HG02571 (cell line): ENCODE measurements around the gene CHIC2.

ENCODE experiments used
- ATAC-seq: cut with Tn5 transposase; IDR thresholded peaks from one replicate; pipeline ENCODE4 v1.9.1; 2021; ENCODE audit warnings: mild to moderate bottlenecking, moderate library complexity; ENCODE audit not compliant: unreplicated experiment

Gene CHIC2

DNA sequence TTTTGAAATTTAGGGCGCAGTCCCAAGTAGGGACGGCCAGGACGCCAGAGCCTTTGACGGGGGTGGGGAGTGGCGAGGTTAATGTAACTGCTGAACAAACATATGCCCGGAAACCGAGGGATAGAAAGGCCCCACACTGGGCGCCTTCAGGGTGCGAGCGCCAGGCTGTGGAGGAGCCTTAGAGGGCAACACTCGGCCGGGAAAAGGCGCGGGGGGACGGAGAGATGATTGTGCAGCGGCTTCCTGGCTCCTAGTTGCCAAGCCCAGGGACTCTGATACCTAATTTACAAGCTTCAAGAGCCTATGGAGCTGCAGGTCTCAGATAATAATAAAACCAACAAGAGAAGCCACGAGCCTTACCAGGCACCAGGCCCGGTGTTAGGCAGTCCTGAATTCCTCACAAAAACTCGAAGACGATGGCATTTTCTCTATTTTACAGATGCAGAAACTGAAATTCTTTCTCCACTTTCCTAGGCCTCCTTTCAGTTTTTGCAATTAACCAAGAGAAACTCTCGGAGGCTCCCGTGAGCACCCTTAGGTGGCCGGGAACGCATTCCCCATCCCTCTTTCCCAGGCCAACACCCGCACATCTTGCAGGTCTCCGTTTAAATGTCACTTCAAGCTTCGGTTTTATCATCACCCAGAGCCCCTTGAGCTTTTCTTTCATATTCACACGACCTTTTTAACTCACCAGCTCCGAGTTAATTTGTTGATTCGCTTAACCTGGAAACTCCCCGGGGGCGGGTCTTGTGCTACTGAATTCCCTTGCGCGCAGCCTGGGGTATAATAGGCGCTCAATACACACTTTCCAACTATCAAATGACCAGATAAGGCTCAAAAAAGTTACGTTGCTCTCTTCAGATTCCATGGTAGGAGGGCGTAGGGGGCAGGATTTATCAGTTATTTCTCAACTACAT is 29.2 kb upstream of the CHIC2 start:
- no peak for ATAC-seq

DNA sequence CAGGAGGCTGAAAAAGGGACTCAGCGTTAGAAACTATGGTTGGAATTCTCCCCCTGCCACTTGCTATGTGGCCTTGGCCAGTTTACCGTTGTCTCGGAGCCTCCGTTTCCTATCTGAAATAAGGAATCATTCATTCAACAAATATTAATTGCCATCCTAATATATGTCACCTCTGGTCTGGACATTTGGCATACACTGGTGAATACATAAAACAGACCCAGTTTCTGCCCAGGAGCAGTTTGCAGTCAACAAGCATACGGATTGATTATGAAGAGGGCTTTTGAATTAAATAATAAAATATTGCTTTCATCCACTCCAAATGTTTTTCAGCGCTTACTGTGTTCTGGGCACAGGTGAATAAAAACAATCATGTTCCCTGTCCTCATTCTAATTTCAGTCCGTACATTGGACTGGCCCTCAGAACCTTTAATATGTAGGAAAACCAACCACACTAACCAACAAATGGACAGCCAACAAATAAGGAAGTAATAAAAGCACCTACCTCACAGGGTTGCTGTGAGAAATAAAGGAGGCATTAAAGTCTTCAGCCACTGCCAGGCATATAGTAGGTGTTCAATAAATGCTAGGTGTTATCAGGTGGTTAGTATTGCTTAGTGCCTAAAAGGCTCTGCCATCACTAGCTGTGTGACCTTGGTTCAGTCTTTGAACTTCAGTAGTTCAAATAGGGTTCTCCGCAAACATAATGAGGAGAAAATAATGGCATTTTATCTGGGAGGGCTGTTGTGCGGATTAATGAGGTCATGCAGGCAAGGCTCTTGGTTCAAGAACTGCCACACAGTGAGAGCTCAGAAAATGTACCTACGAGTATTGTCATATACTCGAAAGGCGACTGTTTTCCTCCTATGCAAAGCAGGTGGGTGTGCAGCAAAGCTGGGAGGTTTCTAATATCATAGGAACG is 28.3 kb upstream of the CHIC2 start:
- no peak for ATAC-seq

DNA sequence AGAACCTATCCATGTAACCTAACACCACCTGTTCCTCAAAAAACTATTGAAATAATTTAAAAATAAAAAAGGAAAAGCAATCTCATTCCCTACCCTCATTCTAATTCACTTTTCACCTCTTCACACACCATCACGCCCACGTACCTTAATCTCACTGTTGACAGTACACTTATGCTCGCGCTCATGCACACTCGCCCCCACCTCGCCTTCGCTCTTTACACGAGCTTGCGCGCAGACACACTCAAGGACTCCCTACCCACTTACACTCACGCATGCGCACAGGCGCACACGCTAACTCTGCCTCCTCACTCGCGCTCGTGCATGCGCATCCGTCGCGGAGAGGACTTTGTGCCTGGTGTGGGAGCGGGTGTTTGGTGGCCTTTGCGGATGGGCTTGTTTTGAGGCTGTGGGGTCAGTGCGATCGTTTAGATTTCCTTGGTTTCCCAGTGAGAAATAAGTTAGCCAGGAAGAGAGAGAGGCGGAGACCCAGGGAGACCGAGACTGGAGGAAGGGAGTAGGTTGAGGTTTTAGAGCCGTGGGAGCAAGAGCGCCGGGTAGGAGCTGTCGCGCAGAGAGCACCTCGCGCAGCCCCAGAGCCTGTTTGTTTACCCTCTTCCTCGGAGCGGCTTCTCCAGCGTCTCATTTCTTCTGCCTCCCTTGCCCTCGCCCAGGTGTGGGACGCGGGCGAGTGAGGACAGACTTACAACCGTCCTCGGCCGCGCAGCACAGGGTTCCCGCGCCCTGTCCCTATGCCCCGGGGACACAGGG is 27.4 kb upstream of the CHIC2 start:
- peak; percentile 82 for ATAC-seq

DNA sequence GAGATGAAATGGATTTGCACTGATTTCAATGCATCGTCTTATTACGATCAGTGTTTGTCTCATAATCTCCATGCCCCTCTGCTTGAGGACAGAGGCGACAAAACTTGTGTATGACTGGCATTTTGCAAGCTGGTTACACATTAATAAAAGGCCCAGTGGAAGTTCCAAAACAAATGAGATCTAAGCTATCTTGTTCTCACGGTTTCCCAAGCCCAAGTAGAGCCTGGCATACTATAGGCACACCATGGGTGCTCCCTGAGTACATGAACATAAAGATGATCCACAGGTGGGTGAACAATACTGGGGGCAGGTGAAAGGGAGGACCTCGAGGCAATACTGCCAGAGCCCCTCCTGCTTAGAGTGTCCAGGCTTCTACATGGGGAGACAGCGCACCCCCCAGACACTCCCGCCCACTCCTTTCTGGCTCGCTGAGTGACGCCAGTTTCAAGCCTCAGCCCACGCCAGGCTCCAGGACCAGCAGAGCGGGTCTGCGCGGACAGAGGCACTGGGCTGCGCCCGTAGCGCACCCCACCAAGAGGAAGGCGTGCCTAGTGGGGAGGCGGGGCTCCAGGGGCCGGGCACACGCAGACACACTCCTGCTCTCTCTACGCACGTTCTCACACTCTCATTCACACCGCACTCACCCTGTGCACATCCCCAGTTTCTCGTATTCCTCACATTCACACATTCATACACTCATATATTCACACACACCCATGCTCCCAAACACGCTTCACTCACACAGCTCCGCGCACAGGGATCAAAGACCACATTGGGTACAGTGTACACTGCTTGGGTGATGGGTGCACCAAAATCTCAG is 26.6 kb upstream of the CHIC2 start:
- peak; percentile 56 for ATAC-seq

DNA sequence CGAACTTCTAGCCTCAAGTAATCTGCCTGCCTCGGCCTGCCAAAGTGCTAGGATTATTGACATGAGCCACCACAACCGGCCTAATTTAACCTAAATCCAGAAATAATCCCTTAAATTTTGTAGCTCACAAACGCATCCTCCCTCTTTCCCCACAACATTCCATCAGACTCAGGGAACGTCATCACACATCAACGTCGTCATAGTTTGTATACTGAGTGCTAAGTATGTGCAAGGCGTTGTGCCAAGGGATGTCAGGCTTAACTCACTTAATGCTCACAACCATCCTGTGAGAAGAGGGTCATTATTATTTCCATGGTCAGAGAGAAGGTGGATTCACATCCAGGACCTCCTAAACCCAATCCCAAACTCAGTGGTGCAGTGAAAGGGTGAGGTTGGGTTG is 26.0 kb upstream of the CHIC2 start:
- no peak for ATAC-seq

DNA sequence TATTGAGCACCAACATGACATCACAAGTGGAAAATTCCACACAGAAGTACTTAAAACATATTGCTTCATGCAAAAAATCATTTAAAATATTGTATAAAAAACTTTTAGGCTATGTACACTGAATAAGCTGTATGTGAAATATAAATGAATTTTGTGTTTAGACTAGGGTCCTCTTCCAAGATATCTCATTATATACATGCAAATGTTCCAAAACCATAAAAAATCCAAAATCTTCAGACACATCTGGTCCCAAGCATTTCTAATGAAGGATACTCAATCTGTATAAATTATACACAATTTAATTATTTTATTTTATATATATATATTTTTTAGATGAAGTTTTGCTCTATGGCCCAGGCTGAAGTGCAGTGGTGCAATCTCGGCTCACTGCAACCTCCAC is 25.5 kb upstream of the CHIC2 start:
- no peak for ATAC-seq

DNA sequence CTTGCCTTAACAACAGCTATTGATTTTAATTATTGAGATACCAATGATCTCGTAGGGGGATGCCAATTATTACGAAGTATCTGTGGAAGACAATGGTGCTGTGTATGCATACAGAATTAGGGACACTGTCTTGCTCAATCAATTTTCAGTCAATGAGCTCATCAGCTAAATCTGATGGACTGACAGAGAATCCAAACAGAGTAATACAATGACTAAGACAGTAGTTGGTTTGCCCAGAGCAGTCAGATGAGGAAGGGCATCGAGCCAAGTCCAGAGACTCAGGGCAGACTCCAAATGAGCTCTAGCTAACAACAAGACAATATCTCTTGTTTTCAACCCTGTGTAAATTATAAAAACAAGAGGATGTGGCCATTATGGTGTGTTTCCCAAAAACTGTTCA is 20.9 kb upstream of the CHIC2 start:
- ATAC-seq = no peak

DNA sequence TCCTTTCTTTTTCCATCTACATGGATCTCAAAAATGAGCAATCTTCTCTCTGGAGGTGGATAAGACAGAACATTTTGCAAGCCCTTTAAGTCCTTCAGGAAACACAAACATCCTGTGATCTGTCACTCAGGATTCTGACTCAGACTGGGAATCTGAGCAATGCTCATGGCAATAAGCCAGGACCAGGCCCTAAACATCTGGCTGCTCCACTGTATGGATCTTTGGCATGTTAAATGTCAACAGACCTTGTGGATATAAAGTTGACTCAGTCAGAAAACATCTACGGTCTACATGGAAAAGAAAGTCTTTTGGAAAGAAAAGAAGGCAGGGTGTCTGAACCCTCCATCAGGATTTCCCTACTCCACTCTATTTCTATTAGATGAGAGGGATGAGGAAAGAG is 17.8 kb upstream of the CHIC2 start:
- ATAC-seq = no peak

DNA sequence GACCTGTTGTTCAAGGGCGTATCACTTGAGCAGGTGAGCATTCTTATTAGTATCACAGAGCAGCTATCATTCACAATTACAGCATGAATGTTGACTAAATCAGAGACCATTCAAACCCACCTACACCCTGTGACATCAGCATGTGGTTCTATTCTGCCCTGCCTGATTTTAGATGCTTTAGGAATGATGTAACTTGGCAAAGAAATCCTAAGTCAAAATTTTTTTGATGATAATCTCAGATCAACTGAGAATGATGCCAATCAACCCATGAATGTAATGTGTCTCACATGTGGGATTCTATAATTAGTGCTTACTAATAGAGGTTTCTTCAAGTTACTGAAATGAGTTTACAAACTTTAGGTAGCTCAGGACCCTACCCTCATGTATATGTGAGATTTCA is 13.4 kb upstream of the CHIC2 start:
- no peak for ATAC-seq

DNA sequence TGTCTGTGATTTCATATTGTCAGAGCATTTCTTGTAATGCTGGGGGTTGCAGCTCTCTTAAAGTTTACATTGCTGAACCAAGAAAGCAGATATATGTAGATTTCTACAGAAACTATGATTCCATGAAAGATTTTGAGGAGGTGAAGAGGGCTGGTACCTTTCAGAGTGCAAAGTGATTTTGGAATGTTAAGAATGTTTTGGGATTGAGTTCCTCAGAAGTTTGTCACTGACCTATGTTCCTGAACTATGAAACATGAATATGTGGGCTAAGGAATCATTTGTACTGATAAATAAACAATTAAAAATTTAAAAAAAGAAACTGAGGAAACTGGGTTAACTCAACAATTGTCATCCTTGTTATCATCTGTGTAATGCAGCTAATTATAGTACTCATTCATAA is 12.3 kb upstream of the CHIC2 start:
- no peak for ATAC-seq

DNA sequence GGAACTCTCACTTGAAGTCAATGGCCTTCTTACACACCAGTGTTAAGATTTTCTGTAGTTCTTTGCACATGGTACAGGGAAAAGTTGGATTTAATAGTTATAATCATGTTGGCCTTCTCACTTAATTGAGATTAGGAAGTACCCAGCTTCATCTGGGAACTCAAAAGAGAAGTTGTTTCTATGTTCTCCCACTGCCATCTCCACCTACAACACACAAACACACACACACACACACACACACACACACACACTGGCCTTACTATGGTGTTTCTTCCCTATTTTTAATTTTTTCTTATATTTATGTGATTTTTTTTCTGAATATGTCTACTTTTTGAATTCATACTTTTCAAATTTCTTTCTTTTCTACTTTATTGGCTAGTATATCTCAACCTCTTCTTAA is 10.0 kb upstream of the CHIC2 start:
- no peak for ATAC-seq

DNA sequence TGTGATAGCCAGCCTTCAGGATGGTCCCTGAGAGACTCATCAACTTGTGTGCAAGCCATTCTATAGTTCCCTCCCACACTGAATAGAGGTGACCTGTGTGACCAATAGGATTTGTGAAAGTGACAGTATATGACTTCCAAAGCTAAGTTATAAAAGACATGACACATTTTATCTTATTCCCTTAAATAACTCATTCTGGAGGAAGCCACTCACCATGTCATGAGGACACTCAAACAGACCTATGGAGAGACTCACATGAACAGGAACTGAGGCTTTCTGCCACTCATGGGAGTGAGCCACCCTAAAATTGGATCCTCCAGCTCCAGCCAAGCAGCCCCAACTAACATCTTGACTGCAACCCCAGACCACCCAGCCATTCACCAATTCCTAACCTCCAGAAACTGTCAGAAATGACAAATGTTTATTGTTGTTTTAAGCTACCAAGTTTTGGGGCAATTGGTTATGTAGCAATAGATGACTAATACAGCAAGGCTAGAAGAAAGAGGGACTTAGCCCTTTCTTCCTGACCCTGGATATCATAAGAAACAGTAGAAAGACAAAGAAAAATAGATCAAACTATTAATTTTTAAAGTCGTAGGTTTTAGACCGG is 9.0 kb upstream of the CHIC2 start:
- ATAC-seq = no peak

DNA sequence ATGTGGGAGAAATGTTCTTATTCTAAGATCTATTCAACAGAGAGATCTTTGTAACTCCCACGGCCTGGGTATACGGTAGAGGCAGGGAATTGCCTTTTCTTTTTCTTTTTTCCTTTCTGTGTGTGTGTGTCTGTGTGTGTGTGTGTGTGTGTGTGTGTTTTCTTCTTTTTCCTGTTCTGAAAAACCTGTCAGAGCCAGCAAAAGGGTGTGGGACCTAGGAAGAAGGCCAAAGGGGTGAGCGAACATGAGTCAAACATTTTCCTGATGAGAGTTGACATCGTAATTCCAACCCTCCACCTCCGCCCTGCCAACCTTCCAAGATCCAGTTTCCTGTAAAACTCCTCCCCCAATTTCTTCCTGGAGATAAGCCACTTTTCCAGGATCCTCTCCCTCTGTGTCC is 2.8 kb upstream of the CHIC2 start:
- ATAC-seq = no peak

DNA sequence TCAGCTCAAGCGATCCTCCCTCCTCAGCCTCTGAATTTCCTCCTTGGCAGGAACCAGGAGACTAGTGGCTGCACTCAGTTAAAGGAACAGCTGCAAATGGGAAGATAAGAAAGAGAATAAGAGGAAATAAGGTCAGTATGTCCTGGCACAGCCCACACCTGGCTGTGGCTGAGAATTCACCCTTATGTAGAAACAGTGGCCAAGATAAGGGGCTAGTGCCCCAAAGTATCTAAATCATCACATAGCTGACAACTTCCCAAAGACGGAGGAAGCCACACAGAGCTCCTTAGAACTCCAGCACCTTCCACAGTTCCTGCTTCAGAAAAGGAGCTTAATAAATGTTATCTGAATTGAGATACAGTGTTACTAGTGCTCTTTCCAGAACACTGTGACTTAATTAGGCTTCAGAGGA is 2.3 kb upstream of the CHIC2 start:
- ATAC-seq = no peak

DNA sequence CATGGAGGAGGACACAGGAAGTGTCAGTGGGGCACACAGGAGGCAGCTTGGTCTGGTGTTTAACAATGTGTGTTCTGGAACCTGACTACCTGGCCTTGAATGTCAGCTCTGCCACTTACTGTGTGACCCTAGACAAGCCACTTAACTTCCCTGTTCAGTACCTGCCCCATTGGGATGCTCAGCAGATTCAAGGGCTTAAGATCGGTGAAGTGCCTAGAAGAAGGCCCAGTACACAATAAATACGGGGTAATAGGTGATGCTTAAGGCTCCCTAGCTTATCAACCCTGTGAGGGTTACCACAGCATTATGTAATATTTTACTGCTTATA is 1.6 kb upstream of the CHIC2 start:
- no peak for ATAC-seq

DNA sequence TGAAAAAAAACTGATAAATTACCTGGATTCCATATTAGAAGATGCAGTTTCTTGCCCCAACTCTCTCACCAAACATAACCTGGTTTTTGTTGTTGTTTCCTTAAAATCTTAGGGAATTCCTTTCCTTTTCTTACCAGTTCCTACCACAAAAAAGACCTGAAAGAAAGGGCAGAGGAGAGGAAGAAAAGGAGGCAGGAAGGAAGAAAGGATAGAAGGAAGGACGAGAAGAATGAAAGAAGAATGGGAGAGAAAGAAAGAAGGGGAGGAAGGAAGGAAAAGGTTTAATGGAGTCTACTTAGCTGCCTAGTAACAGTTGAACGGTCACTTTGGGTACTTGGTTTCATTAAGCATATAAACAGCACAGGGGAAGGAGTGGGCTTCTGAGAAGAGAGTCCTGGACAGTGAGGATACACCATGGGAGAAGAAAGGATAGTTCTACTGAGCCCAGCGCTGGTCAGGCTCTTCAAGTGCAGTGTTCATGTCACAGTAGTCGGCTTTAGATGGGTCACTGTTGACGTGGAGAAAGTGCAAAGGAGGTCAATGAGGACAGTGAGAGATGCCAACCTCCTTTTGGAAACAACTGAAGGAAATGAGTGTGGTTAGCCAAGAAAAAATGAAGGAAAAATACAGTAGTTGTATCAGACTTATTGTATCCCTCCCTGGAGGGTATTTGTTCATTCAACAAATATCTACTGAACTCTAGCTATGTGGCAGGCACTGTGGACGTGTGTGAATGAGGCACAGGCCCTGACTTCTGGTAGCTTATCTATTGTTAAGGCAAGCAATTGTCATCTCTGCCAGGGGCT is 1.1 kb upstream of the CHIC2 start:
- no peak for ATAC-seq

DNA sequence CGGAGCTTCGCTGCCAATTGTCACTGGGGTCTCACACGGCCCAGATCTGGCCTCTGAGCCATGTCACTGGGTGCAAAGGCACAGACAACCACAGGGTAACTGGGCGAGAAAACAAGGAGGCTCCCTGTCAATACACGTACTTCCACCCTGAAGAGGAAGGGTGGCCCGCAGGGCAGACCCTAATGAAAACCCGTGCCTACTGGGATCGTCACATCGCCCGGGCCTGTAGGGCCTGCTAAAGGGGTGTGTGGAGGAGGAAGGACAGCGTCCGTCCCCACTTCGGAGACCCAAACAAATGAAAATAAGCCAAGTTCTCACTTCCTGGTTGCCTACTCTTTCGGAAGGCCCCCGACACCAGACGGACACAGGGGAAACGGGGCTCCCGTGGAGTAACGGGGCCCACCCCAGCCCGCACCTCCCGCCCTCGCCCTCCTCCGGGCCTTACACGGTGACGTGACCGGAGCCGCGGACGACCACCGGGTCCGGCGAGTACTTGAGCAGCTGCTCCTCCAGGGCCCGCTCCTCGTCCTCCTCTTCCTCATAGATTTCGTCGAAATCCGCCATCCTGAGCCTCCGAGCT is 578 bp downstream of the CHIC2 start:
- ATAC-seq = peak; percentile 28

DNA sequence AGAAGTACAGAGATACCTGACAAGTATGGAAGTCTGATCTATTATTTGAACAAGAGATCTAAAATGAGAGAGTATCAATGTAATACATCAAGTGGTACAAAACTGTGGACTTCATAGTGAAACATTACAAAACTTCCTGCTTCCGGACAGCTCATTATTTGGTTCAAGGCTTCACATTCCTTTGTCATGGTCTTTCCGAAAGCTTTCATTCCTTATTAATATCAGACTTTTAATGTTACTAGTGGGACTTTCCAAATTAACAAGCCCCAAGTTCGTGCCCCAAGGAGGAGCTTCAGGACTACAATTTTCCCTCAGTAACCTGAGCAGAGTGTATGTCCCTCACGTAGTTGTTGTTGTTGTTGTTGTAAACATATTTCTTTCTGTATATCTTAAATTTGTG is 1.2 kb downstream of the CHIC2 start:
- no peak for ATAC-seq

DNA sequence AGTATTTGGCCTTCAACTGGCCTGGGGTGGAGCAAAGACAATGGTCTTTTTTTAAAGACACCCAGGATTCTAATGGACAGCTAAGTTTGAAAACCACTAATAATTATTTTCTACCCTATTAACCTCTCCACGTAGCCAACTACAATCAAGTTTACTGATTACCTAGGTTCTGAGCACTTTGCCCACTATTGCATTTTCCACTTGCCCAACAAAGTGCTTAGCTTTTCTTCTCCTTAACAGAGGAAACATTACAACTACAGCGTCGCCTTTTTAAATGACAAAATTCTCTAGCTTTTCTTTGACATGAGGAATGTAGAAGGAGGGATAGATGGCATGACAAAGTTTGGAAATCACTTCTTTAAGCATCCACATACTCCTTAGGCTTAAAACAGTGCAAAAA is 2.0 kb downstream of the CHIC2 start:
- no peak for ATAC-seq
